Lower leg skin (tissue), 3 donors: Measurements from ENCODE around the gene PRKCZ.

Experiments used
- CTCF ChIP-seq, 3 donors: fragments of 450-650 bp; IDR thresholded peaks; one replicate each; pipeline ENCODE4 v1.5.1; 2016; ENCODE audit warnings: antibody characterized with exemption in 3 of 3, mild to moderate bottlenecking in 3 of 3, moderate library complexity in 2 of 3
- POLR2A ChIP-seq, 2 donors: fragments of 450-650 bp; IDR thresholded peaks; one replicate each; pipeline ENCODE4 v1.6.1; 2016 to 2017; ENCODE audit warnings: antibody characterized with exemption in 2 of 2, mild to moderate bottlenecking in 1 of 2, moderate library complexity in 1 of 2

DNA sequence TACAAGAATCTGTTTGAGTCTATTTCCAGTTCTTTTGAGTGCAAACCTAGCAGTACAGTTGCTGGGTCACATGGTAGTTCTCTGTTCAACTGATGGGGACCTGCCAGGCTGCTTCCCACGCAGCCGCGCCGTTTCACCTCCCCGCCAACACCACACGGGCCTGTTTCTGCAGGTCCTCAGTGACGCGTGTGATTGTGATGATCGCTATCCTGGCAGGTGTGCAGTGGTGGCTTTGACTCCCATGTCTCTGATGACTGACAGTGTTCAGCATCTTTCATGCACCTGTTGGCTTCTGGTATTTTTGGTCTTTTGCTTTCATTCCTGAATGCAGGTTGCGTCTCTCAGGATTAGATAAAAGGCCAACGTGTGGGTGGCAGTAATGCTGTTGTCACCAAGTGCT is 102.7 kb downstream of the PRKCZ start:
- TF ChIP-seq CTCF (IDR thresholded peaks at IDR 0.05), result no peak
- no peak for TF ChIP-seq POLR2A (IDR thresholded peaks at IDR 0.05)
